Prostate gland (tissue), 2 donors: Measurements from ENCODE around the gene FRYL.

ENCODE experiments used
- CTCF ChIP-seq, 4 experiments: fragments of 200-600 bp in 2 of 4; fragments of 450-650 bp in 2 of 4; sonication (generic) in 2 of 4; IDR thresholded peaks; 1 replicate in 3 of 4; 2 replicates in 1 of 4; pipeline ENCODE4 v1.5.1; 2016 to 2019; ENCODE audit warnings: antibody characterized with exemption in 4 of 4, mild to moderate bottlenecking in 2 of 4, moderate library complexity in 2 of 4
- POLR2A ChIP-seq: fragments of 450-650 bp; IDR thresholded peaks from one replicate; pipeline ENCODE4 v1.6.1; 2016; ENCODE audit warnings: antibody characterized with exemption, mild to moderate bottlenecking

GRCh38 chr4:48493452-48494100 lies 286.5 kb downstream of the FRYL start:
- TF ChIP-seq CTCF (IDR thresholded peaks at IDR 0.05) (no peak), POLR2A (no peak)
